Fibroblast of villous mesenchyme (primary cell): ENCODE measurements around the gene LEFTY1. TPM values are rescaled to one million over a fixed set of nuclear protein-coding genes. Genes with fewer than 3 reads are reported as not detected.

ENCODE experiments used
- DNase-seq: peaks from one replicate; pipeline ENCODE4 v3.0.0-alpha.2; 2010; ENCODE audit warnings: low read depth
- H3K4me3 ChIP-seq: 2 replicates; pipeline ENCODE4 v1.5.1; 2011; ENCODE audit warnings: low read depth, mild to moderate bottlenecking, low read length
- CTCF ChIP-seq: IDR thresholded peaks from 2 replicates; pipeline ENCODE4 v1.5.1; 2012; ENCODE audit warnings: low read depth, mild to moderate bottlenecking, low read length; ENCODE audit not compliant: insufficient read depth
- total RNA-seq: library from RNA; depleted of rRNA; stranded (reverse); fragments of >200 nt; gene quantifications from 2 replicates; pipeline ENCODE4 v1.2.3, GENCODE V29; 2012

The LEFTY1 gene
- total RNA-seq, 1 donor: not detected

GRCh38 chr1:225844236-225845061, 44.5 kb downstream of the LEFTY1 start:
- H3K4me3 ChIP-seq: no peak overlapping the region
- TF ChIP-seq CTCF: no peak
- no peak for DNase-seq

GRCh38 chr1:225843426-225843795, 45.5 kb downstream of the LEFTY1 start:
- TF ChIP-seq CTCF: no peak
- no peak for DNase-seq
- H3K4me3 ChIP-seq: no peak overlapping the region

DNA sequence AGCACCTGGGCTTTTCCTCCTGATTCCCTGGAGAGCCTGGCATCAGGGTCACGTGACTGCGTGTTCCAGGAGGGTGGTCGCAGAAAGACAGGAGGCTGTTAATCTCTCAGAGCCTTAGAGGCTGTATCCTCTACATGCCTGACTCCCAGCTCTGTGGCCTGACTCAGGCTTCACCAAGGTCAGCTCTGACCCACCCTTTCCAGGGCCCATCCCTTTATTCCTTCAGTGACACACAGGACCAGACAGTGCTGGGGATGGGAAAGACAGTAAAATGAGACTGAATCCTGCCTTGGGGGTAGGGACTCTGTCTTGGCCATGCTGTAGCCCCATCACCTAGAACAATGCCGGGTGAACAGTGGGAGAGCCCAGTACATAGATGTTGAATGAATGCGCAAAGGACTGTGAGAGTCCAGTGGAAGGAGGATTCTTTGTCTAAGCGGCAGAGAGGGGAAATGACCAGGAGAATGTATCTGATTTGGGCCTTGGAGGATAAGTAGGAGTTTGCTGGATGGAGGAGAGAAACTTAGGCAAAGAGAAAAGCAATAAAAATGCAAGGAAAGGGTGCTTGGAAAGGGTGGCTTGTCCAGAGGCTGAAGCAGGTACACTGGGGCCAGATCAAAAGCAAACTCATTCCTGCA, 46.0 kb downstream of the LEFTY1 start:
- no peak for TF ChIP-seq CTCF
- no peak overlapping the region for H3K4me3 ChIP-seq
- DNase-seq: no peak

- H3K4me3 ChIP-seq: no peak overlapping the region
- no peak for DNase-seq
- TF ChIP-seq CTCF: no peak
Measured at GRCh38 chr1:225842074-225842473, 46.9 kb downstream of the LEFTY1 start.

- no peak overlapping the region for H3K4me3 ChIP-seq
- DNase-seq: no peak
- TF ChIP-seq CTCF: no peak
Measured at GRCh38 chr1:225840713-225841112, 48.2 kb downstream of the LEFTY1 start.

DNA sequence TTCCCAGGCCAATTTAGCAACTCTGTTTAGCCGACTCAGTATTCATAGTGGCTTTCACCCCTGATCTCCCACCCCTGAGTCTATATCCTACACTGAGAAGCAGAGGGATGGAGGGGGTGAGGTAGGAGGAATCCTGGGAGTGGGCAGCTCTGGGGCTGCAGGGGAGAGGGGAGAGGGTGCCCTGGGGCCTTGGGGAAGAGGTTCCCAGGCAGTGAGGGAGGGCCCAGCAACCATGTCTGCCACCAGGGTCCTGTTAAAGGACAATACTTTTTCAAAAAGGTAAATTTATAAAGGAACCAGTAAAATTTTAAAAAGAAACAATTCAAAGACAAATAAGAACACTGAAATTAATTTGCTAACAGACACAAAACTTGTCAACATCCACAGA, 48.7 kb downstream of the LEFTY1 start:
- DNase-seq: no peak
- no peak for TF ChIP-seq CTCF
- no peak overlapping the region for H3K4me3 ChIP-seq
